Stomach smooth muscle (tissue), 2 donors: ENCODE measurements around the gene CFAP97D1.

ENCODE experiments used
- H3K27ac ChIP-seq: one replicate; pipeline ENCODE4 v1.7.0; 2013; ENCODE audit warnings: mild to moderate bottlenecking, low read length, inconsistent platforms
- H3K27me3 ChIP-seq, 2 donors: one replicate each; pipeline ENCODE4 v1.7.0; 2013; ENCODE audit warnings: low read length in 2 of 2; ENCODE audit not compliant: insufficient read depth in 2 of 2, control insufficient read depth in 1 of 2
- H3K36me3 ChIP-seq, 2 donors: one replicate each; pipeline ENCODE4 v1.7.0; 2013; ENCODE audit warnings: low read length in 2 of 2; ENCODE audit not compliant: control insufficient read depth in 2 of 2, insufficient read depth in 2 of 2
- H3K4me1 ChIP-seq: one replicate; pipeline ENCODE4 v1.7.0; 2013; ENCODE audit warnings: low read length; ENCODE audit not compliant: control insufficient read depth, insufficient read depth
- H3K4me3 ChIP-seq, 2 donors: one replicate each; pipeline ENCODE4 v1.7.0; 2013; ENCODE audit warnings: low read length in 2 of 2
- H3K9ac ChIP-seq, 2 donors: one replicate each; pipeline ENCODE4 v1.7.0; 2013; ENCODE audit warnings: low read length in 2 of 2, mild to moderate bottlenecking in 1 of 2
- H3K9me3 ChIP-seq, 2 donors: one replicate each; pipeline ENCODE4 v1.7.0; 2013; ENCODE audit warnings: low read length in 2 of 2; ENCODE audit not compliant: control insufficient read depth in 2 of 2
- donor health status: healthy.
- donor health status: Pancreatic carcinoma.

The CFAP97D1 gene

GRCh38 chr17:43826206-43826605 is 46.0 kb downstream of the CFAP97D1 start:
- Histone ChIP-seq H3K4me3 (no peak overlapping the region), H3K27me3 (no peaks in the 10 kb centered on the region), H3K4me1 (peaks cover 6% of the 10 kb centered on the region), H3K27ac (no peak overlapping the region), H3K36me3 (peaks cover 5 to 26% of the 10 kb centered on the region in 2 donors), H3K9ac (no peak overlapping the region), H3K9me3 (no peaks in the 10 kb centered on the region)

- Histone ChIP-seq H3K27ac (no peak overlapping the region), H3K4me1 (peaks cover 11% of the 10 kb centered on the region), H3K27me3 (no peaks in the 10 kb centered on the region), H3K36me3 (peaks cover 5 to 26% of the 10 kb centered on the region in 2 donors), H3K9me3 (no peaks in the 10 kb centered on the region), H3K9ac (no peak overlapping the region), H3K4me3 (no peak overlapping the region)
Measured at GRCh38 chr17:43827596-43827995, 47.4 kb downstream of the CFAP97D1 start.

GRCh38 chr17:43829738-43830137 is 49.5 kb downstream of the CFAP97D1 start:
- no peak overlapping the region for H3K27ac ChIP-seq
- H3K9me3 ChIP-seq, result no peaks in the 10 kb centered on the region
- H3K27me3 ChIP-seq, result no peaks in the 10 kb centered on the region
- H3K36me3 ChIP-seq, result peaks cover 5 to 25% of the 10 kb centered on the region in 2 donors
- H3K4me1 ChIP-seq, result peaks cover 15% of the 10 kb centered on the region
- H3K9ac ChIP-seq, result no peak overlapping the region
- no peak overlapping the region for H3K4me3 ChIP-seq

GRCh38 chr17:43830510-43831140 is 50.4 kb downstream of the CFAP97D1 start:
- Histone ChIP-seq H3K36me3 (peaks cover 0 to 21% of the 10 kb centered on the region in 2 donors), H3K4me3 (no peak overlapping the region), H3K4me1 (peaks cover 15% of the 10 kb centered on the region), H3K9me3 (no peaks in the 10 kb centered on the region), H3K9ac (no peak overlapping the region), H3K27me3 (no peaks in the 10 kb centered on the region), H3K27ac (no peak overlapping the region)

- Histone ChIP-seq H3K27me3 (no peaks in the 10 kb centered on the region), H3K4me1 (peaks cover 15% of the 10 kb centered on the region), H3K4me3 (peak overlapping the region in 1 of 2 donors; percentile 75), H3K36me3 (peaks cover 0 to 16% of the 10 kb centered on the region in 2 donors), H3K9ac (no peak overlapping the region), H3K9me3 (no peaks in the 10 kb centered on the region), H3K27ac (peak overlapping the region; percentile 2)
Measured at GRCh38 chr17:43831633-43832032, 51.4 kb downstream of the CFAP97D1 start.

GRCh38 chr17:43832168-43832975 is 52.1 kb downstream of the CFAP97D1 start:
- Histone ChIP-seq H3K27me3 (no peaks in the 10 kb centered on the region), H3K9me3 (no peaks in the 10 kb centered on the region), H3K36me3 (peaks cover 0 to 16% of the 10 kb centered on the region in 2 donors), H3K4me3 (peak overlapping the region; percentile 54 to 75), H3K4me1 (peaks cover 15% of the 10 kb centered on the region), H3K27ac (peak overlapping the region; percentile 2), H3K9ac (peak overlapping the region; percentile 13 to 21)

- Histone ChIP-seq H3K9ac (peak within 1 kb of the TSS; percentile 57 to 60), H3K27ac (peak within 1 kb of the TSS; percentile 2), H3K4me3 (peak within 1 kb of the TSS; percentile 69 to 75), H3K9me3 (no peaks in the 10 kb centered on the region), H3K36me3 (peaks cover 0 to 14% of the 10 kb centered on the region in 2 donors), H3K27me3 (no peaks in the 10 kb centered on the region), H3K4me1 (peaks cover 15% of the 10 kb centered on the region)
Measured at GRCh38 chr17:43832976-43833829, 53.0 kb downstream of the CFAP97D1 start, which contains the start of gene MPP3. TSS of gene MPP3 (minus strand) at chr17:43833146. CDS start at chr17:43831906, 1,240 bp downstream.

- Histone ChIP-seq H3K9ac (no peak overlapping the region), H3K36me3 (peaks cover 0 to 7% of the 10 kb centered on the region in 2 donors), H3K9me3 (no peaks in the 10 kb centered on the region), H3K27ac (no peak overlapping the region), H3K27me3 (no peaks in the 10 kb centered on the region), H3K4me3 (no peak overlapping the region), H3K4me1 (peaks cover 15% of the 10 kb centered on the region)
Measured at GRCh38 chr17:43834106-43834505, 53.9 kb downstream of the CFAP97D1 start.
